ENCODE measurements around the gene ATXN1.

- TF ChIP-seq, protein P1, sequence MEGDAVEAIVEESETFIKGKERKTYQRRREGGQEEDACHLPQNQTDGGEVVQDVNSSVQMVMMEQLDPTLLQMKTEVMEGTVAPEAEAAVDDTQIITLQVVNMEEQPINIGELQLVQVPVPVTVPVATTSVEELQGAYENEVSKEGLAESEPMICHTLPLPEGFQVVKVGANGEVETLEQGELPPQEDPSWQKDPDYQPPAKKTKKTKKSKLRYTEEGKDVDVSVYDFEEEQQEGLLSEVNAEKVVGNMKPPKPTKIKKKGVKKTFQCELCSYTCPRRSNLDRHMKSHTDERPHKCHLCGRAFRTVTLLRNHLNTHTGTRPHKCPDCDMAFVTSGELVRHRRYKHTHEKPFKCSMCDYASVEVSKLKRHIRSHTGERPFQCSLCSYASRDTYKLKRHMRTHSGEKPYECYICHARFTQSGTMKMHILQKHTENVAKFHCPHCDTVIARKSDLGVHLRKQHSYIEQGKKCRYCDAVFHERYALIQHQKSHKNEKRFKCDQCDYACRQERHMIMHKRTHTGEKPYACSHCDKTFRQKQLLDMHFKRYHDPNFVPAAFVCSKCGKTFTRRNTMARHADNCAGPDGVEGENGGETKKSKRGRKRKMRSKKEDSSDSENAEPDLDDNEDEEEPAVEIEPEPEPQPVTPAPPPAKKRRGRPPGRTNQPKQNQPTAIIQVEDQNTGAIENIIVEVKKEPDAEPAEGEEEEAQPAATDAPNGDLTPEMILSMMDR (IDR thresholded peaks at IDR 0.05; ENCODE audit: low read depth, low read length, poor library complexity, severe bottlenecking) = no peak
- no peak for TF ChIP-seq EZH2phosphoT487 (IDR thresholded peaks at IDR 0.05; ENCODE audit: borderline replicate concordance, low read length)
Observed at GRCh38 chr6:16420715-16421461, 340.4 kb downstream of the ATXN1 start.
